ENCODE measurements around the gene TEAD4.

The TEAD4 gene

GRCh38 chr12:3002646-3003045 is 43.4 kb downstream of the TEAD4 start:
- no peak for DNase-seq (ENCODE audit: low spot score)

- no peak for DNase-seq (ENCODE audit: low spot score)
Observed at GRCh38 chr12:3003357-3003992, 44.3 kb downstream of the TEAD4 start.

GRCh38 chr12:3004655-3005565 is 45.7 kb downstream of the TEAD4 start:
- DNase-seq (ENCODE audit: low spot score), result peak; percentile 6

- no peak for DNase-seq (ENCODE audit: low spot score)
Observed at GRCh38 chr12:3005736-3006135, 46.5 kb downstream of the TEAD4 start.

- no peak for DNase-seq (ENCODE audit: low spot score)
Observed at GRCh38 chr12:3009780-3010179, 50.6 kb downstream of the TEAD4 start.

- no peak for DNase-seq (ENCODE audit: low spot score)
Observed at GRCh38 chr12:3010214-3010930, 51.2 kb downstream of the TEAD4 start.

GRCh38 chr12:3012786-3013185 is 53.6 kb downstream of the TEAD4 start:
- no peak for DNase-seq (ENCODE audit: low spot score)

- DNase-seq (ENCODE audit: low spot score), result no peak
Observed at GRCh38 chr12:3014641-3015040, 55.4 kb downstream of the TEAD4 start.

GRCh38 chr12:3015356-3015755 is 56.2 kb downstream of the TEAD4 start:
- DNase-seq (ENCODE audit: low spot score), result no peak

- no peak for DNase-seq (ENCODE audit: low spot score)
Observed at GRCh38 chr12:3016191-3016590, 57.0 kb downstream of the TEAD4 start.

GRCh38 chr12:3017281-3017680 is 58.1 kb downstream of the TEAD4 start:
- no peak for DNase-seq (ENCODE audit: low spot score)

- no peak for DNase-seq (ENCODE audit: low spot score)
Observed at GRCh38 chr12:3018284-3019004, 59.2 kb downstream of the TEAD4 start.

GRCh38 chr12:3019005-3019680 is 59.9 kb downstream of the TEAD4 start:
- DNase-seq (ENCODE audit: low spot score), result no peak

- DNase-seq (ENCODE audit: low spot score), result no peak
Observed at GRCh38 chr12:3020399-3020798, 61.2 kb downstream of the TEAD4 start.

GRCh38 chr12:3020850-3021435 is 61.7 kb downstream of the TEAD4 start:
- DNase-seq (ENCODE audit: low spot score), result no peak

- no peak for DNase-seq (ENCODE audit: low spot score)
Observed at GRCh38 chr12:3022411-3022810, 63.2 kb downstream of the TEAD4 start.

GRCh38 chr12:3022961-3023360 is 63.8 kb downstream of the TEAD4 start:
- no peak for DNase-seq (ENCODE audit: low spot score)

GRCh38 chr12:3028108-3028507 is 68.9 kb downstream of the TEAD4 start:
- no peak for DNase-seq (ENCODE audit: low spot score)

GRCh38 chr12:3030821-3031429 is 71.7 kb downstream of the TEAD4 start:
- no peak for DNase-seq (ENCODE audit: low spot score)

GRCh38 chr12:3032161-3032560 is 73.0 kb downstream of the TEAD4 start:
- DNase-seq (ENCODE audit: low spot score), result no peak

Measured in pons (tissue), 1 donor.